ENCODE results near the gene RFTN2.
A peak's percentile ranks its signal among the peaks of the same experiment; 100 is the strongest.
"Not testable (repeated sequence)": the region's sequence is repeated elsewhere in the genome, so short reads cannot be mapped to it uniquely, and the experiment has no call there.

RFTN2 gene

DNA sequence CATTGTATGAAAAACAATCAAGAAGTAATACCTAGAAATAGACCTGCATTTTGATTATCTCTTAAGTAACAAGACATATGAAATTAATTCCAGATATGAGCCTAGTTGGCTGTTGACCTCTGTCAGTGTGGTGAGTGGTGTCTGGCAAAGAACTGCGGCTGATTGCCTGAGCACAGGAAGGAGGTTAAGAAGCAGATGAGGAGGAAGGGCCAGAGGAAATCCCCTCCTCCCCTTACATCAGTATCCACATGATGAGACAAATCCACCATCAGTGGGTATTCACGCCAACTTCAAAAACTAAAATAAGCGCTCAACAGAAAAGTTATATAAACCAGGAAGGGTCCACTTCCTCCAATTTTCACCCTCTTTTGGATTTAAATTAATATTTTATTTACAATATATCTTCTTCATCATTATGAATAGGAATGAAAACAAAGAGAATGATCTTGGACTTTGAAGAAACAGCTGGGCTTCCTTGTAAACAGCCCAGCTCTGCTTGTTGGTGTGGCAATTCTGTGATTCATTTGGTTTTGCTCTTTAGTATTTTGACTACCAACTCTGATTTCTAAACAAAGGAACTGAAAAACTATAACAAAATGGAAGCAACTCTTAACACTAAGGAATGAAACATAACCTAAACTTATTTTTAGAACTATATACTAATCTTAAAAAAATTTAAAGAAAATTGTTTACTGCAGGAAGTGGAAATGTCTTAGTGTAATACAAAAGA lies 27.3 kb downstream of the RFTN2 start:
- Histone ChIP-seq H2AFZ (ENCODE audit: low read depth, low read length) (no peak overlapping the region), H3K4me1 (ENCODE audit: insufficient read depth, low read length) (no peaks in the 10 kb centered on the region), H3K36me3 (ENCODE audit: insufficient read depth, low read length) (no peaks in the 10 kb centered on the region), H3K9me3 (ENCODE audit: insufficient read depth, low read length, severe bottlenecking) (no peaks in the 10 kb centered on the region), H3K4me3 (ENCODE audit: low read depth in 1 of 2, low read length in 2 of 2) (no peak overlapping the region), H4K20me1 (ENCODE audit: insufficient read depth, low read length) (no peaks in the 10 kb centered on the region), H3K4me2 (ENCODE audit: insufficient read depth, low read length) (no peak overlapping the region), H3K27ac (ENCODE audit: low read length) (no peak overlapping the region), H3K79me2 (ENCODE audit: insufficient read depth, low read length) (no peaks in the 10 kb centered on the region), H3K27me3 (ENCODE audit: insufficient read depth, low read length, poor library complexity) (peaks cover 4% of the 10 kb centered on the region), H3K9ac (ENCODE audit: low read depth, low read length) (no peak overlapping the region)
- DNase-seq: no peak
- no peak for ATAC-seq (ENCODE audit: insufficient read depth, low read depth)
- TF ChIP-seq EZH2 (IDR thresholded peaks at IDR 0.05; ENCODE audit: borderline replicate concordance, low read depth, low read length, severe bottlenecking): no peak
- TF ChIP-seq, protein P1, sequence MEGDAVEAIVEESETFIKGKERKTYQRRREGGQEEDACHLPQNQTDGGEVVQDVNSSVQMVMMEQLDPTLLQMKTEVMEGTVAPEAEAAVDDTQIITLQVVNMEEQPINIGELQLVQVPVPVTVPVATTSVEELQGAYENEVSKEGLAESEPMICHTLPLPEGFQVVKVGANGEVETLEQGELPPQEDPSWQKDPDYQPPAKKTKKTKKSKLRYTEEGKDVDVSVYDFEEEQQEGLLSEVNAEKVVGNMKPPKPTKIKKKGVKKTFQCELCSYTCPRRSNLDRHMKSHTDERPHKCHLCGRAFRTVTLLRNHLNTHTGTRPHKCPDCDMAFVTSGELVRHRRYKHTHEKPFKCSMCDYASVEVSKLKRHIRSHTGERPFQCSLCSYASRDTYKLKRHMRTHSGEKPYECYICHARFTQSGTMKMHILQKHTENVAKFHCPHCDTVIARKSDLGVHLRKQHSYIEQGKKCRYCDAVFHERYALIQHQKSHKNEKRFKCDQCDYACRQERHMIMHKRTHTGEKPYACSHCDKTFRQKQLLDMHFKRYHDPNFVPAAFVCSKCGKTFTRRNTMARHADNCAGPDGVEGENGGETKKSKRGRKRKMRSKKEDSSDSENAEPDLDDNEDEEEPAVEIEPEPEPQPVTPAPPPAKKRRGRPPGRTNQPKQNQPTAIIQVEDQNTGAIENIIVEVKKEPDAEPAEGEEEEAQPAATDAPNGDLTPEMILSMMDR (IDR thresholded peaks at IDR 0.05; ENCODE audit: borderline replicate concordance, extremely low read depth, low read length, poor library complexity, severe bottlenecking): no peak

DNA sequence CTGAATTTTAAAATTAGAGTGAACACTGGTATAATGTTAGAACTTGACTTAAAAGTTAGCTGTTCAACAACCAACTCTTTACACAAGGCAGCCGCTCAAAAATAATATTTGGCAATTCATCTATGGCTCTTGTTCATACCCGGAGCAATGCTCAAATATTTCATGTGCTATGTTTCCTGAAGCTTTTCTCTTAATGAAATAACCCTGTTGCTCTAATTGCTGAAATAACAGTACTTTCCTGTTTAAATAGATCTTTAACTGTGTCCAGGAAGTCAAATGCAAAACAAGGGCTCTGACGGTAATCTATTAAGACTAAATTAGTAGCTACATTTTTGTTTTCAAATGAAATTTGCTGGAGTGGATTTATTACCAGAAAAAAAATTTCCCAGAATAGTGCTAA lies 33.7 kb downstream of the RFTN2 start:
- no peak overlapping the region for H3K4me3 ChIP-seq (ENCODE audit: low read depth in 1 of 2, low read length in 2 of 2)
- H3K9me3 ChIP-seq (ENCODE audit: insufficient read depth, low read length, severe bottlenecking): no peaks in the 10 kb centered on the region
- DNase-seq (no peak), ATAC-seq (ENCODE audit: insufficient read depth, low read depth) (no peak)
- H3K27ac ChIP-seq (ENCODE audit: low read length): no peak overlapping the region
- no peaks in the 10 kb centered on the region for H3K4me1 ChIP-seq (ENCODE audit: insufficient read depth, low read length)
- H4K20me1 ChIP-seq (ENCODE audit: insufficient read depth, low read length): no peaks in the 10 kb centered on the region
- TF ChIP-seq, protein P1 (IDR thresholded peaks at IDR 0.05; ENCODE audit: borderline replicate concordance, extremely low read depth, low read length, poor library complexity, severe bottlenecking): no peak
- TF ChIP-seq EZH2 (IDR thresholded peaks at IDR 0.05; ENCODE audit: borderline replicate concordance, low read depth, low read length, severe bottlenecking): no peak
- H3K27me3 ChIP-seq (ENCODE audit: insufficient read depth, low read length, poor library complexity): peaks cover 10% of the 10 kb centered on the region
- no peaks in the 10 kb centered on the region for H3K79me2 ChIP-seq (ENCODE audit: insufficient read depth, low read length)
- H3K4me2 ChIP-seq (ENCODE audit: insufficient read depth, low read length): no peak overlapping the region
- no peaks in the 10 kb centered on the region for H3K36me3 ChIP-seq (ENCODE audit: insufficient read depth, low read length)
- H3K9ac ChIP-seq (ENCODE audit: low read depth, low read length): no peak overlapping the region
- no peak overlapping the region for H2AFZ ChIP-seq (ENCODE audit: low read depth, low read length)

DNA sequence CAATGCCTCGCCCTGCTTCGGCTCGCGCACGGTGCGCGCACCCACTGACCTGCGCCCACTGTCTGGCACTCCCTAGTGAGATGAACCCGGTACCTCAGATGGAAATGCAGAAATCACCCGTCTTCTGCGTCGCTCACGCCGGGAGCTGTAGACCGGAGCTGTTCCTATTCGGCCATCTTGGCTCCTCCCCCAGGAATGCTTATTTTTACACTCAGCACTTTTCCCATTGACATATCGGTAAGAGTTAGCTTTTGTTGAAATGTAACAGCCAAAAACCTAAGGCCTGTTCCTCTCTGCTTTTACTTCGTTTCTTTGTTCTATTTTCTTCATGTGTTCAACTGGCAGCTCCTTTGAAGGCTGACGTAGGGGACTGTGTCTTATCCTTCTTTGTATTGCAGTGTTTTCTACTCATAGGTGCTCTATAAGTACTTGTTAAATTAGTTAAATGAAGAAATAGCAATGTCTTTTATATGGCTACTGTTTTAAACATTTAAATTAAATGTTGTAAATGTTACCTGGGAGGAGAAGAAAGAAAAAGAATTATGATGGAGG lies 34.7 kb downstream of the RFTN2 start:
- H3K36me3 ChIP-seq (ENCODE audit: insufficient read depth, low read length); H4K20me1 ChIP-seq (ENCODE audit: insufficient read depth, low read length); H2AFZ ChIP-seq (ENCODE audit: low read depth, low read length); H3K27ac ChIP-seq (ENCODE audit: low read length); H3K4me3 ChIP-seq (ENCODE audit: low read depth in 1 of 2, low read length in 2 of 2); H3K9ac ChIP-seq (ENCODE audit: low read depth, low read length); H3K9me3 ChIP-seq (ENCODE audit: insufficient read depth, low read length, severe bottlenecking); H3K4me2 ChIP-seq (ENCODE audit: insufficient read depth, low read length); H3K27me3 ChIP-seq (ENCODE audit: insufficient read depth, low read length, poor library complexity); DNase-seq; H3K4me1 ChIP-seq (ENCODE audit: insufficient read depth, low read length); H3K79me2 ChIP-seq (ENCODE audit: insufficient read depth, low read length): not testable (repeated sequence)
- 0 out of 3 replicates have a peak, but pooled peaks have one; percentile 54 for ATAC-seq (ENCODE audit: insufficient read depth, low read depth)

DNA sequence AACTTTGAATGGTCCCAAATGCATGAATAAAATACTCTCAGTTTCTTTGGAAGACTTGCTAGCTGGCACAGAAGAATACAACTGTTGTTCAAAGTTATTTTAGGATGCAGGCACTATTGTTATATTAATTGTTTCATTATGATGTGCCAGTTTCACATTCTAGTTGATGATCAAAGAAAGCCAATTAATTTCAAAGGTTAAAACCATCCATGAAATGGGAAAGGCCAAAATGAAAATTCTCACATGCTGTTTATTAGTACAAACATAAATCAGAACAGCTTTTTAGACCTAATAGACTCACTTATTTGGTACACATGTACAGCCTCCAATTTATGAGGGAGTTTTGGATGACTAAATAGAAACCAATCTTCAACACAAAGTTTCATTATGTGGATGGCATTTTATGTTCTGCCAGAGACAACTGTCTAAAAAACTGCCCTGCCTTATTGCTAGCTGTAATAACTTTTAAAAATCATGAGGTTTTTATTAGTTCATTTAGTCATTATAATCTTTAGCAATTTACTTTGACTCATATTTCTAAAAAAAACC lies 42.2 kb downstream of the RFTN2 start:
- TF ChIP-seq EZH2 (IDR thresholded peaks at IDR 0.05; ENCODE audit: borderline replicate concordance, low read depth, low read length, severe bottlenecking): no peak
- TF ChIP-seq, protein P1 (IDR thresholded peaks at IDR 0.05; ENCODE audit: borderline replicate concordance, extremely low read depth, low read length, poor library complexity, severe bottlenecking): no peak
- no peak overlapping the region for H3K4me3 ChIP-seq (ENCODE audit: low read depth in 1 of 2, low read length in 2 of 2)
- H3K27me3 ChIP-seq (ENCODE audit: insufficient read depth, low read length, poor library complexity): no peaks in the 10 kb centered on the region
- no peak for DNase-seq
- no peaks in the 10 kb centered on the region for H4K20me1 ChIP-seq (ENCODE audit: insufficient read depth, low read length)
- no peaks in the 10 kb centered on the region for H3K9me3 ChIP-seq (ENCODE audit: insufficient read depth, low read length, severe bottlenecking)
- H3K36me3 ChIP-seq (ENCODE audit: insufficient read depth, low read length): no peaks in the 10 kb centered on the region
- ATAC-seq (ENCODE audit: insufficient read depth, low read depth): no peak
- no peak overlapping the region for H3K27ac ChIP-seq (ENCODE audit: low read length)
- no peaks in the 10 kb centered on the region for H3K4me1 ChIP-seq (ENCODE audit: insufficient read depth, low read length)
- no peak overlapping the region for H3K9ac ChIP-seq (ENCODE audit: low read depth, low read length)
- no peak overlapping the region for H2AFZ ChIP-seq (ENCODE audit: low read depth, low read length)
- H3K4me2 ChIP-seq (ENCODE audit: insufficient read depth, low read length): no peak overlapping the region
- H3K79me2 ChIP-seq (ENCODE audit: insufficient read depth, low read length): no peaks in the 10 kb centered on the region
